Spleen (tissue), 11 donors: Measurements from ENCODE around the gene C1orf198. TPM values are rescaled to one million over a fixed set of nuclear protein-coding genes. Genes with fewer than 3 reads are reported as not detected.

Experiments
- DNase-seq: peaks from one replicate; pipeline ENCODE4 v3.0.0-alpha.2; 2020
- H3K27ac ChIP-seq, 8 donors: fragments of 200-600 bp; sonication (generic) in 7 of 8; 1 replicate in 4 of 8; 2 replicates in 4 of 8; pipeline versions ENCODE4 v1.5.0 to v1.8.0; 2016 to 2021; ENCODE audit warnings: inconsistent platforms in 4 of 8, mild to moderate bottlenecking in 4 of 8, moderate library complexity in 1 of 8
- H3K27me3 ChIP-seq, 7 donors: fragments of 200-600 bp; sonication (generic) in 6 of 7; replicated peaks in 1 of 7; 1 replicate in 4 of 7; 2 replicates in 3 of 7; pipeline versions ENCODE4 v1.5.0 to v1.8.0; 2016 to 2021; ENCODE audit warnings: inconsistent platforms in 3 of 7, mild to moderate bottlenecking in 1 of 7
- H3K36me3 ChIP-seq, 6 donors: fragments of 200-600 bp; sonication (generic) in 5 of 6; 1 replicate in 4 of 6; 2 replicates in 2 of 6; pipeline versions ENCODE4 v1.5.0 to v1.8.0; 2016 to 2021; ENCODE audit warnings: inconsistent platforms in 2 of 6
- H3K4me1 ChIP-seq, 6 donors: fragments of 200-600 bp; sonication (generic) in 5 of 6; 1 replicate in 3 of 6; 2 replicates in 3 of 6; pipeline versions ENCODE4 v1.5.0 to v1.8.0; 2016 to 2021; ENCODE audit warnings: inconsistent platforms in 3 of 6
- H3K4me3 ChIP-seq, 8 donors: fragments of 200-600 bp; sonication (generic) in 7 of 8; 1 replicate in 4 of 8; 2 replicates in 4 of 8; pipeline versions ENCODE4 v1.5.0 to v1.8.0; 2016 to 2021; ENCODE audit warnings: inconsistent platforms in 4 of 8, mild to moderate bottlenecking in 4 of 8, moderate library complexity in 2 of 8
- H3K9me3 ChIP-seq, 8 donors: fragments of 200-600 bp; sonication (generic) in 7 of 8; 1 replicate in 4 of 8; 2 replicates in 4 of 8; pipeline versions ENCODE4 v1.5.0 to v1.8.0; 2016 to 2021; ENCODE audit warnings: inconsistent platforms in 4 of 8
- CTCF ChIP-seq, 11 experiments: fragments of 200-600 bp in 7 of 11; fragments of 450-650 bp in 4 of 11; sonication (generic) in 4 of 11; IDR thresholded peaks in 8 of 11; conservative IDR thresholded peaks in 3 of 11; 1 replicate in 7 of 11; 2 replicates in 4 of 11; pipeline versions ENCODE4 v1.4.0 to v1.8.0; 2016 to 2021; ENCODE audit warnings: antibody characterized with exemption in 11 of 11, inconsistent platforms in 4 of 11, mild to moderate bottlenecking in 1 of 11
- POLR2A ChIP-seq, 3 donors: fragments of 450-650 bp; IDR thresholded peaks; one replicate each; pipeline ENCODE4 v1.5.1; 2017; ENCODE audit warnings: antibody characterized with exemption in 3 of 3, mild to moderate bottlenecking in 1 of 3
- POLR2AphosphoS5 ChIP-seq, 3 donors: sonication (generic); formaldehyde crosslinking; IDR thresholded peaks; one replicate each; pipeline ENCODE4 v1.5.1; 2017; ENCODE audit warnings: antibody characterized with exemption in 3 of 3
- WGBS, 5 donors: extraction: QIAGEN DNeasy Blood & Tissue Kit in 3 of 5; methylation state at CpG; one replicate each; pipeline versions ENCODE4 v1.1.5 to v1.1.7; 2013 to 2018; 5-methylcytosine and 5-hydroxymethylcytosine counted together
- intact Hi-C: fragments of 100-400 bp; cut with DNase I; formaldehyde crosslinking; loops from one replicate; pipeline ENCODE4 v1.15.0; 2023; ENCODE audit warnings: low total_unique reads
- polyA plus RNA-seq, 3 donors: library from polyadenylated mRNA; stranded (reverse); fragments of 200-250 nt; gene quantifications; one replicate each; pipeline ENCODE4 v1.2.1, GENCODE V29; 2013
- total RNA-seq, 7 donors: library from RNA; depleted of rRNA in 3 of 7; stranded (reverse); fragments of >200 nt in 3 of 7; fragmentation: NEBNext Ultra II Directional in 4 of 7; extraction: Animal tissue kit (Norgen Biotek cat#: 25700) in 4 of 7; gene quantifications; one replicate each; pipeline versions ENCODE4 v1.1.0 to v1.2.1, GENCODE V29; 2016 to 2021
- donor health status: healthy with polysubstance abuse.
- donor health status: DM: no; HTN: no; CAD: no; lungs with moderate emphysema.
- donor health status: DM: no; HTN: no; CAD: no.
- donor health status: Bipolar disorder and iron deficiency.
- donor health status: healthy.
- donor health status: DM: no; HTN: no; CAD: no.
- donor health status: DM: yes; HTN: yes; CAD: no.

The C1orf198 gene
- total and polyA plus RNA-seq, 10 donors, result 5.0 to 32.7 (median 18.4) TPM

DNA sequence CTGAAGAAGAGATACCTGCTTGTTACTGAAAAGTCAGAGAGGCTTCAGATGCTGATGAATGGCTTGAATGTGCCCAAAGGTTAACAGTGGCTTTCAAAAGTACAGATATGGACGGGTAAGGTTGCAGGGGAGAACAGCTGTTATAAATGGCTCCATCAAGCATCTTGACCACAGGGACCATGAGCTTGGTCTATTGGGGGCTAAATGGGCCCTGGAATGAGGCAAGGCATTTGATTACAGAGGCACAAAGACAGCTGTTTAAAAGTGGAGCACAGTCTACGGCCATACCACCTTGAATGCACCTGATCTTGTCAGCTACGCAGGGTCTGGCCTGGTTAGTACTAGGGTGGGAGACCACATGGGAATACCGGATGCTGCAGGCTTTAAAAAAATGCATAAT lies 48.3 kb downstream of the C1orf198 start:
- H3K4me1 ChIP-seq, result peaks cover 0 to 6% (median 0%) of the 10 kb centered on the region in 6 donors
- H3K27ac ChIP-seq, result no peak overlapping the region
- no peak for DNase-seq
- 82 to 96% (median 90%) methylated on average over 4 of the region's 4 CpGs for WGBS, 5 donors
- H3K36me3 ChIP-seq, result no peaks in the 10 kb centered on the region
- H3K4me3 ChIP-seq, result no peak overlapping the region
- intact Hi-C loops, result no loop called here
- TF ChIP-seq POLR2AphosphoS5 (IDR thresholded peaks at IDR 0.05) (no peak), CTCF (IDR thresholded peaks at IDR 0.05 in 8 of 11, conservative IDR thresholded peaks at IDR 0.05 in 3 of 11) (no peak), POLR2A (IDR thresholded peaks at IDR 0.05) (no peak)
- no peaks in the 10 kb centered on the region for H3K27me3 ChIP-seq
- no peaks in the 10 kb centered on the region for H3K9me3 ChIP-seq

GRCh38 chr1:230818901-230819300 lies 49.4 kb downstream of the C1orf198 start:
- WGBS, 5 donors, result 84 to 90% (median 88%) methylated on average over 6 of the region's 6 CpGs
- intact Hi-C loops, result no loop called here

GRCh38 chr1:230818367-230818766 lies 50.0 kb downstream of the C1orf198 start:
- Histone ChIP-seq H3K4me3 (no peak overlapping the region), H3K36me3 (no peaks in the 10 kb centered on the region), H3K4me1 (peaks cover 0 to 6% (median 0%) of the 10 kb centered on the region in 6 donors), H3K27ac (no peak overlapping the region), H3K9me3 (peaks cover 0 to 8% (median 5%) of the 10 kb centered on the region in 8 donors), H3K27me3 (no peaks in the 10 kb centered on the region)
- WGBS, 5 donors, result 71 to 91% (median 85%) methylated on average over 1 of the region's 1 CpG
- DNase-seq, result no peak
- intact Hi-C loops, result no loop called here
- TF ChIP-seq POLR2A (IDR thresholded peaks at IDR 0.05) (no peak), POLR2AphosphoS5 (IDR thresholded peaks at IDR 0.05) (no peak), CTCF (IDR thresholded peaks at IDR 0.05 in 8 of 11, conservative IDR thresholded peaks at IDR 0.05 in 3 of 11) (no peak)

More at GRCh38 chr1:230818901-230819300, 49.4 kb downstream of the C1orf198 start:
- no peak overlapping the region for H3K27ac ChIP-seq
- H3K36me3 ChIP-seq, result no peaks in the 10 kb centered on the region
- no peak for TF ChIP-seq POLR2AphosphoS5 (IDR thresholded peaks at IDR 0.05)
- no peak for TF ChIP-seq CTCF (IDR thresholded peaks at IDR 0.05 in 8 of 11, conservative IDR thresholded peaks at IDR 0.05 in 3 of 11)
- no peak for TF ChIP-seq POLR2A (IDR thresholded peaks at IDR 0.05)
- H3K27me3 ChIP-seq, result no peaks in the 10 kb centered on the region
- peaks cover 0 to 3% (median under 1%) of the 10 kb centered on the region in 8 donors for H3K9me3 ChIP-seq
- no peak for DNase-seq
- H3K4me1 ChIP-seq, result peaks cover 0 to 6% (median 0%) of the 10 kb centered on the region in 6 donors
- no peak overlapping the region for H3K4me3 ChIP-seq

- Histone ChIP-seq H3K27ac (no peak overlapping the region), H3K4me1 (no peaks in the 10 kb centered on the region), H3K9me3 (peaks cover 4 to 28% (median 22%) of the 10 kb centered on the region in 8 donors), H3K27me3 (no peaks in the 10 kb centered on the region), H3K36me3 (no peaks in the 10 kb centered on the region), H3K4me3 (no peak overlapping the region)
- intact Hi-C loops, result no loop called here
- no peak for TF ChIP-seq POLR2AphosphoS5 (IDR thresholded peaks at IDR 0.05)
- TF ChIP-seq POLR2A (IDR thresholded peaks at IDR 0.05), result no peak
- no peak for TF ChIP-seq CTCF (IDR thresholded peaks at IDR 0.05 in 8 of 11, conservative IDR thresholded peaks at IDR 0.05 in 3 of 11)
- no peak for DNase-seq
Measured at GRCh38 chr1:230816018-230816417, 52.3 kb downstream of the C1orf198 start.
